SJCRH30 (cell line): Measurements from ENCODE around the gene SLC25A41. TPM values are rescaled to one million over a fixed set of nuclear protein-coding genes. Genes with fewer than 3 reads are reported as not detected.
A peak's percentile ranks its signal among the peaks of the same experiment; 100 is the strongest.

Source experiments
- DNase-seq, 2 experiments: peaks; one replicate each; pipeline ENCODE4 v3.0.0-alpha.2; 2015 to 2020
- H3K27ac ChIP-seq: fragments of 250-450 bp; sonication (Bioruptor Pico); 2 replicates; pipeline ENCODE4 v1.5.1; 2020; ENCODE audit warnings: mild to moderate bottlenecking, moderate library complexity
- H3K27me3 ChIP-seq: fragments of 250-450 bp; sonication (Bioruptor Pico); 2 replicates; pipeline ENCODE4 v1.5.1; 2020; ENCODE audit warnings: mild to moderate bottlenecking, moderate library complexity
- H3K36me3 ChIP-seq: fragments of 250-450 bp; sonication (Bioruptor Pico); 2 replicates; pipeline ENCODE4 v1.5.1; 2020; ENCODE audit warnings: mild to moderate bottlenecking, moderate library complexity
- H3K4me1 ChIP-seq: fragments of 250-450 bp; sonication (Bioruptor Pico); 2 replicates; pipeline ENCODE4 v1.5.1; 2020; ENCODE audit warnings: mild to moderate bottlenecking, moderate library complexity
- H3K4me3 ChIP-seq: fragments of 250-450 bp; sonication (Bioruptor Pico); 2 replicates; pipeline ENCODE4 v1.5.1; 2020; ENCODE audit warnings: mild to moderate bottlenecking, moderate library complexity
- H3K9me3 ChIP-seq: fragments of 250-450 bp; sonication (Bioruptor Pico); replicated peaks from 2 replicates; pipeline ENCODE4 v1.5.1; 2020; ENCODE audit warnings: mild to moderate bottlenecking, moderate library complexity
- total RNA-seq: library from RNA; depleted of rRNA; stranded (reverse); fragments of >200 nt; shearing (Covaris generic); gene quantifications from 2 replicates; pipeline ENCODE4 v1.2.3, GENCODE V29; 2014

Gene SLC25A41
- total RNA-seq, 1 experiment from 2014 or later, result 0.14 TPM

DNA sequence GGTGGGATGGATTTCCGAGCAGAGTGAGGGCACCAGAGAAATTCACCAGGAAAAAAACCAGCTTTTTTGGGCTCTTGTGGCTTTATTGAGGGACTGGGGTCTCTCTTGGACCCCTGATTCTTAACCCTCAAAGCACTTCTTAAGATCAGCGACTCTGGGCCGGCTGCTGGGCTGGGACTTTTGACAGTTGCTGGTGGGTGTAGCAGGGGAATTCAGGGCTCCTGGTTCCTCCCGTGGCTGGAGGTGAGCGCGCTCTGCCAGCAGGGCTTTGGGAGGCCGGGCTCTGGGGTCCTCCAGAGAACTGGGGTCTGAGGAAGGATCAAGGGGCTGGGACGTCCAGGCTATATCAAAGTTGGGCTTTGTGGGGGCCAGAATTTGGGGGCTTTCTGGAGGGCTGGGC, 33.8 kb upstream of the SLC25A41 start:
- Histone ChIP-seq H3K4me3 (no peak overlapping the region), H3K4me1 (no peaks in the 10 kb centered on the region), H3K27ac (no peak overlapping the region), H3K36me3 (no peaks in the 10 kb centered on the region), H3K27me3 (no peaks in the 10 kb centered on the region), H3K9me3 (no peaks in the 10 kb centered on the region)
- DNase-seq, result no peak

DNA sequence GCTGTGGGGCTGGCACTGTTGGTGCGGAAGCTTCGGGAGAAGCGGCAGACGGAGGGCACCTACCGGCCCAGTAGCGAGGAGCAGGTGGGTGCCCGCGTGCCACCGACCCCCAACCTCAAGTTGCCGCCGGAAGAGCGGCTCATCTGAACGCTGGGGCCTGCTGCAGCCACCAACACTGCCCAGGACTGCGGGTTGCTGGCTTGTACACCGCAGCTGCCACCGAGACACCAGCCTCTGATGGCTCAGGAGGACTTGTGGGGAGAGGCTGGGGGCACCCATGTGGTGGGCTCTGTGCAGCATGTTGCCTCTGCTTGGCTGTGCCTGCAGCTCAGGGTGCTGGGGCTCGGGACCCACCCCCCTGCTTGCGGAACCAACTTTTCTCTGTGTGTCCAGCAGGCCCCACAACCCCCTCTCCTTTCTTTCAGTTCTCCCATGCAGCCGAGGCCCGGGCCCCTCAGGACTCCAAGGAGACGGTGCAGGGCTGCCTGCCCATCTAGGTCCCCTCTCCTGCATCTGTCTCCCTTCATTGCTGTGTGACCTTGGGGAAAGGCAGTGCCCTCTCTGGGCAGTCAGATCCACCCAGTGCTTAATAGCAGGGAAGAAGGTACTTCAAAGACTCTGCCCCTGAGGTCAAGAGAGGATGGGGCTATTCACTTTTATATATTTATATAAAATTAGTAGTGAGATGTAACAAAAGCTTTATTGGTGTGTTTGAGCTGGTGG, 33.1 kb upstream of the SLC25A41 start:
- no peak overlapping the region for H3K27ac ChIP-seq
- no peaks in the 10 kb centered on the region for H3K27me3 ChIP-seq
- no peaks in the 10 kb centered on the region for H3K9me3 ChIP-seq
- no peak overlapping the region for H3K4me3 ChIP-seq
- DNase-seq, result no peak
- no peaks in the 10 kb centered on the region for H3K36me3 ChIP-seq
- no peaks in the 10 kb centered on the region for H3K4me1 ChIP-seq

DNA sequence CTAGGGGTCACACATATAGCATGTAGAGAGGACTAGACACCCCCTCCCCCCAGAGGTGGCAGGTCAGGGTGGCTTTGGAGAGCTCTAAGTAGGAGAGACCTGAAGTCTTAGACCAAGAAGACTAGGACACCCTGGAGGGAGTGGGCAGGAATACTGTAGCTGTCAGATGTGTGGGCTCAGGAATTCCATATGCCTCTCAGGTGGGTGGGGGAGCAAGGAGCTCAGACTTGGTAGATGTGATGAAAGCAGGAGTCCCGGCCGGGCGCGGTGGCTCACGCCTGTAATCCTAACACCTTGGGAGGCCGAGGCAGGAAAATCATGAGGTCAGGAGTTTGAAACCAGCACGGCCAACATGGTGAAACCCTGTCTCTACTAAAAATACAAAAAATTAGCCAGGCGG, 32.1 kb upstream of the SLC25A41 start:
- no peak overlapping the region for H3K4me3 ChIP-seq
- no peaks in the 10 kb centered on the region for H3K9me3 ChIP-seq
- H3K27me3 ChIP-seq, result no peaks in the 10 kb centered on the region
- no peak overlapping the region for H3K27ac ChIP-seq
- DNase-seq, result no peak
- H3K4me1 ChIP-seq, result no peaks in the 10 kb centered on the region
- no peaks in the 10 kb centered on the region for H3K36me3 ChIP-seq

DNA sequence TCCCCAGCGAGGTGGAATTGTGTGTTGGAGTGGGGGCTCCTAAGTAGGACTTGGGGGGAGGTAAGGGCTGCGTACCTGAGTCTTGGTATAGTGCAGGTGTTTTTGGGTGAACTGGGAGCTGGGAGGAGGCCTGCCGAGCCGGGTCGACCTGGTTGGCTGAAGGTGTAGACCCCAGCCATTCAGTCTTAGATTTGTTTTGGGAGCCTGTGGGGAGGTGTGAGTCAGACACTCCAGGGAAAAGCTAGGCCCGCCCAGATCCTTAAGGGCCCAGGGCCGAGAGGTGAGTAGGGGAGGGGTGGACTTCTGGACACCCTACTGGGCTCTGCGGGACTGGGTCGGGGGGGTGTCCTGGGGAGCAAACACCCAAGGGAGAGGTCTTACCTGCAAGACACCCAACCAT, 31.4 kb upstream of the SLC25A41 start:
- Histone ChIP-seq H3K4me3 (no peak overlapping the region), H3K9me3 (no peaks in the 10 kb centered on the region), H3K36me3 (no peaks in the 10 kb centered on the region), H3K27me3 (no peaks in the 10 kb centered on the region), H3K4me1 (no peaks in the 10 kb centered on the region), H3K27ac (no peak overlapping the region)
- no peak for DNase-seq

DNA sequence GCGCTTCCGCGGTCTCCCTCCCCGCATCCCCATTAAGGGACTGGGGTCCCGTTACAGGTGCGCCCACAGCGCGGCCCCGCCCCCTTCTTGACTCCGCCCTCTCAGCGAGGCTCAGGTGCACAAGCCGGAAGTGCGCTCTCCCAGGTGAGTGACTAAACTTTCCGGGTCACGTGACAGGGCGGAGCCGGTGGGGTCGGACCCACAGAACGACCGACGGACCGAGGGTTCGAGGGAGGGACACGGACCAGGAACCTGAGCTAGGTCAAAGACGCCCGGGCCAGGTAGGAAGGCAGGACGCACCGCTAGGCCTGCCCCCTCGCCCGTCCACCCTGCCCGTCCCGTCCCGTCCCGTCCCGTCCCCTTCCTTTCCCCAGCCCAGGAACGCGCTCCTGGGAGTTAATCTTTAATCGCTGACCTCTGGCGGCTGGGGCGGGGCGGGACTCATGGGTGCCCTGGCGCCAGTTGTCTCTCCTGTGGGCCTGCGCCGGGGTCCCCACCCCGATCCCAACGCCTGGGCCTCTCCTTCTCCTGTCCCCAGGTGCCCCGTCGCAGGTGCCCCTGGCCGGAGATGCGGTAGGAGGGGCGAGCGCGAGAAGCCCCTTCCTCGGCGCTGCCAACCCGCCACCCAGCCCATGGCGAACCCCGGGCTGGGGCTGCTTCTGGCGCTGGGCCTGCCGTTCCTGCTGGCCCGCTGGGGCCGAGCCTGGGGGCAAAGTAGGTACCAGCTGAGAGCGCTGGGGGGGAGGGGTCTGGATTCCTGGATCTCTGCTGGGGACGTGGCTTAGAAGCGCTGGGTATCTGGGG, 30.7 kb upstream of the SLC25A41 start, which contains the start of gene CRB3:
Gene CRB3, plus strand, starts transcription at position 202 of the 804 bp plus-strand sequence. Its CDS starts 431 bp downstream, at position 633.
- H3K4me1 ChIP-seq, result no peaks in the 10 kb centered on the region
- H3K27ac ChIP-seq, result no peak within 1 kb of the TSS
- no peak for DNase-seq
- H3K9me3 ChIP-seq, result no peaks in the 10 kb centered on the region
- no peak within 1 kb of the TSS for H3K4me3 ChIP-seq
- H3K36me3 ChIP-seq, result no peaks in the 10 kb centered on the region
- no peaks in the 10 kb centered on the region for H3K27me3 ChIP-seq

DNA sequence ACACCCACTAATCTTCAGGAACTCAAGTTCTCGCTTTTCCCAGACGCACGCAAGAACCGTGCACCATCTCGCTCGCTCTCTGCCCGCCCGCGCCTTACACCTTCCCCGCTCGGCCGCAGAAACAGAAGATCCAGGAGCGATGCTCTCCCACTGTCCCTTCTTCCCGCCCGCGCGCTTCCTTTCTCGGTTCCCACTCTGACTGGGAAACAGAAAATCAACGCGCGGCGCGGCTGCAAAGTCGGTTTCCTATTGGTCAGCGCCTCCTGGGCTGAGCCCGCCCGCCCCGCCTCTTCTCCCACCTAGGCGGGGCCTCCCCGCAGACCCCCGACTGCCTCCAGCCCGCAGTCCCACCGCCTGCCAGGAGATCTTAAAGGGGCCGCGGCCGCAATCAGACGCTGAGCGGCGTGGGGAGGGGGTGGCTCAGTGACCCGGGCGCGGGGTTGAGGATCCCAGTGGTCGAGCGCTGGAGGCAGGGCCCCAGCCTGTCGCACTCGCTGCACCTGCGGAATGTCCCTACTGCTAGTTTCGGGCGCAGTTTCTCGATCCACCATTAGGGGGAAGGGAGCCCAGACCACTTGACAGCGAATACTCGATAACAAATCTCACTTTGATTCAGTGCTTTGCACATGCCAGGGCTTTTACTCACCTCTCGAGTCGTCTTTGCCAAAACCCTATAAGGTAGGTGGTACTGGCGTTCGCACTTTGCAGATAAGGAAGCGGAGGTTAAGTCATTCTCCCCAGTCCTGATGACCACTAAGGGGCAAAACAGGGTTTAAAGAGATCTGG, 26.7 kb upstream of the SLC25A41 start:
- Histone ChIP-seq H3K4me3 (peak overlapping the region; percentile 56), H3K27ac (no peak overlapping the region)
- peak; percentile 97 to 98 for DNase-seq

DNA sequence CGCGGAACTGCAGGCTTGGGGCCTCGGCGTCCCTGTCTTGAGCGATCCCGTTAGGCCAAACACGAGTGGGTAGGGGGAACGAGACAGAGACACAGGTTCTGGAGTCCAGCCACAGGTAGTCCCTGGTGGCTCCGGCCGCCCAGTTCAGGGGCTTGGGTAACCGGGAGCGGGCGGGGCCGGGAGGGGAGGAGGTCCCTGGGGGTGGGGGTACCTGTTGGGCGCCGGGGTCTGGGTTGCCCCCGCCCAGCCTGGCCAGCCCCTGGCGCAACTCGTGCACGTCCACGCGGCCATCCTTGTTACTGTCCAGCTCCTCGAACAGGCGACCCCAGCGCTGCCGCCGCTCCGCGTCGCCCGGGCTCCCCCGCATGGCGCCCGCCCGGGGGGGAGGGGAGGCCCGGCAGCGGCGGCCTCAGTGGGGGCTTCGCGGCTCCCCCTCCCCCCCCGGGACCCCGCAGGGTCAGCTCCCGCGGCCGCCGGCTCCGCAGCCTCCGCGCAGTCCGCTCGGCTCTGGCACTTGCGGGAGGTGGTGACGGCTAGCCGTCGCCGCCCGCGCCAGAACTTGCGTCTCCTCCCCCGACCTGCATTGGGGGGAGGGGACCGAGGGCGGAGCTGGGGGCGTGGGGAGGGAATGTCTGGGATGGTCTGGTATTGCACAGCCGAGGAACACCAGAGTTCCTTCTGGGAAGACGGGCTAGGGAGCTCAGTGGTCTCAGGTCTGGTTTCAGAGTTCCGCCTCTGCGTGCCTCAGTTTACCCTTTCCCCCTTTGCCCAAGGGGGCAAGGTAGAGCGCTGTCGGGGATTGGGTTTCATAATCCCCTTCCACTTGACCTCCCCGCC, 25.9 kb upstream of the SLC25A41 start, which contains the start of gene SLC25A23:
Gene SLC25A23, minus strand, starts transcription at position 531 of the 837 bp plus-strand sequence. Its CDS starts 164 bp downstream, at position 367.
- no peaks in the 10 kb centered on the region for H3K4me1 ChIP-seq
- H3K4me3 ChIP-seq, result peak within 1 kb of the TSS; percentile 56
- H3K27ac ChIP-seq, result no peak within 1 kb of the TSS
- DNase-seq, result peak; percentile 66 to 70
- no peaks in the 10 kb centered on the region for H3K9me3 ChIP-seq
- no peaks in the 10 kb centered on the region for H3K36me3 ChIP-seq
- H3K27me3 ChIP-seq, result no peaks in the 10 kb centered on the region

More for the DNA sequence above, 26.7 kb upstream of the SLC25A41 start:
- H3K4me1 ChIP-seq, result no peaks in the 10 kb centered on the region
- no peaks in the 10 kb centered on the region for H3K9me3 ChIP-seq
- H3K27me3 ChIP-seq, result no peaks in the 10 kb centered on the region
- no peaks in the 10 kb centered on the region for H3K36me3 ChIP-seq

DNA sequence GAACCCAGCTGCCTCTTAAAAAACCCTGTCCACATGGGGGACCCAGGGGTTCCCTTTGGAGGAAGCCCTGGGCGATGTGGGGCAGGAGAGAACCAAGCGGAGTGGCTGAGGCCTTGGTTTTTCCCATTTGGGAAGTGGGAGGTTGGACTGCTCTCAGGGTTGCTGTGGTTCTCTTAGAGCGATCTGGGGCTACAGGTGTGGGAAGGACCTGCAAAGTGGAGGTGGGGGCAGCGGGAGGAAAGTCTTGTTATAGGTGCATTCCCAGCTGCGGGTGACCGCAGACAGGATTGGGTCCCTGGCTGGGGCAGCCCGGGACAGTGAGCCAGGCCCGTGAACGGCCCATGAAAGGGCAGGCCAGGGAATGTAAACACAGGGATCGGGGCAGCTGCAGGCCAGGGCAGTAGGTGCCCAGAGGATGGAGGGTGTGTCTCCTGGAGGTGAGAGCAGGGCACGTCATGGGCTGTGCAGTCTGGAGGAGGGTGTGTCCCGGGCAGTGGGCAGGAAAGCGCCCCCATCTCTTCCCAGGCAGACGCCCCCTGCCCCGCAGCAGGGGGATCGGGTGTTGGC, 25.2 kb upstream of the SLC25A41 start:
- H3K4me1 ChIP-seq, result no peaks in the 10 kb centered on the region
- H3K9me3 ChIP-seq, result no peaks in the 10 kb centered on the region
- peak overlapping the region; percentile 56 for H3K4me3 ChIP-seq
- no peaks in the 10 kb centered on the region for H3K36me3 ChIP-seq
- H3K27ac ChIP-seq, result no peak overlapping the region
- DNase-seq, result no peak
- no peaks in the 10 kb centered on the region for H3K27me3 ChIP-seq

DNA sequence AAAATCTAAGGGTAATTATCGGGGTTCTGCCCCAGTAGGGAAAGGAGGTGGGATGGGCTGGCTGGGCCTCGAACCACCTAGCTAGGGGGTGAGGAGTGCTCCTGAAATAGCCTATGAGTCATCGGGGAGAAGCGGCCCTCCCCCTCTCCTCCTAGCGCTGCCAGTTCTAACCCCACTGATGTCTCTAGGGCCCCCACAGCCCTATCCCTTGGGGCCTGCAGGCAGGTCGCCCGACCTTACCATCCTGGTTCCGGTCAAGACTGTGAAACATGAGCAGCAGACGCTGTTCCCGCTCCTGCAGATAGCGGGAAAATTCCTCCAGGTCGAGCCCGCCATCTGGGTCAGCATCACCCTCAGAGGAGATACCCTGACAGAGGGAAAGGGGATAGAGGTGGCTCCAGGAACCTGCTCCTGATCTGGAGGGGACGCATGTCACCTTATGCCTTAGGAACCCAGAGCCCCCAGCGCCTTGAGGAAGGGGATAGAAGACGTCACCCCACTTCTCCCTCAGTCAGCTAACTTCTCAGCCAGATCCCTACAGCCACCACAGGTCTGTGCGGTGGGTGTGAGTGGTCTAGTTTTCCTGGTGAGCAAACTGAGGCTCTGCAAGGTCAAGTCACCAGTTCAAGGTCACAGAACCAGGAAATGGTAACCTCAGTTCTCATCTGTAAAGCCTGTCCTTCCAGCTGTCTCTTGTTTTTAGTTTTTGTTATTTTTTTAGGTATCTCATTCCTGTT, 24.6 kb upstream of the SLC25A41 start:
- no peak for DNase-seq
- H3K27me3 ChIP-seq, result no peaks in the 10 kb centered on the region
- no peak overlapping the region for H3K27ac ChIP-seq
- H3K4me3 ChIP-seq, result no peak overlapping the region
- H3K4me1 ChIP-seq, result no peaks in the 10 kb centered on the region
- no peaks in the 10 kb centered on the region for H3K9me3 ChIP-seq
- no peaks in the 10 kb centered on the region for H3K36me3 ChIP-seq

DNA sequence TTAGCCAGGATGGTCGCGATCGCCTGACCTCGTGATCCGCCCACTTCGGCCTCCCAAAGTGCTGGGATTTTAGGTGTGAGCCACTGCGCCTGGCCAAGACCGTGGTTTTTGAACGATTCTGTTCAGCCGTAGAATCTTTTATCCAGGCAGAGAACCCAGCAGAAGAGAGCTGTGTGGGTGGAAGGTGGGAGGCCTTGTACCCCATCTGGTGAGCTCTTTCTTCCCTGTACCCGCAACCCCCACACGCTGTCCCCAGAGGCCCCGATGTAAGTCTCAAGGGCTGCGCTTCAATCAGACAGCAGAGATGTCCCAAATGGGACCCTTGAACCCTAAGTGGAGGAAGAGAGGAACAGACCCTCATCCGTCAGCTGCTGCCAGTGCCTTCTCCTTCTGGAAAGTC, 22.4 kb upstream of the SLC25A41 start:
- H3K4me1 ChIP-seq, result no peaks in the 10 kb centered on the region
- no peak overlapping the region for H3K4me3 ChIP-seq
- no peaks in the 10 kb centered on the region for H3K27me3 ChIP-seq
- H3K36me3 ChIP-seq, result no peaks in the 10 kb centered on the region
- no peak overlapping the region for H3K27ac ChIP-seq
- H3K9me3 ChIP-seq, result no peaks in the 10 kb centered on the region
- no peak for DNase-seq

DNA sequence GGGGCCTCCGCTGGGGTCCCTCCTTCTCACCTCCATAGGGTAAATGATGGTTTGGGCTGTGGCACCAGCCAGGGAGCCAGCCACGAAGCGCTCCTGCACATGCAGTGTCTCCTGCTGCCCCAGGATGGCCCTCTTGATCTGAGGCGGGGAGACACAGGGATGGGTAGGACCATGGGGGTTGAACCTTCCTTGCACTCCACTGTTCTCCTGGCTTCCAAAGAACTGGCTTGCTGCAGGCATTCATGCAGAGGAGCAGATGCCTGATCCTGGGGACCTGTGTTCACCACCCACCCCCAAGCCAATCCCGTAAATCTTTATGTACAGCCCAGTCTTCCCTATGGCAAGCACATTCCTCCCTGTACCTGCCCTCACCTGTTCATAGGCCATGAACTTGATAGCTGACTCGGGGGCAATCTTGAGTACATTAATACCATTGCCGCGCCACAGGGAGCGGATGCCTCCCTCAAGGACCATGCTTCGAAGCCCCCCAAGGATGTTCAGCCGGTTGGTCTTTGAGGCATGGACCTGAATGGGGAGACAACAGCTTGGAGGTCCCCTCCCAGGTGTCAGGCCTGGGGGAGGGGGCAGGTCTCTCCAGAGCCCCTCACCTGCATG, 20.5 kb upstream of the SLC25A41 start:
- Histone ChIP-seq H3K4me1 (no peaks in the 10 kb centered on the region), H3K9me3 (no peaks in the 10 kb centered on the region), H3K27ac (no peak overlapping the region), H3K36me3 (no peaks in the 10 kb centered on the region), H3K27me3 (no peaks in the 10 kb centered on the region), H3K4me3 (no peak overlapping the region)
- DNase-seq, result no peak

DNA sequence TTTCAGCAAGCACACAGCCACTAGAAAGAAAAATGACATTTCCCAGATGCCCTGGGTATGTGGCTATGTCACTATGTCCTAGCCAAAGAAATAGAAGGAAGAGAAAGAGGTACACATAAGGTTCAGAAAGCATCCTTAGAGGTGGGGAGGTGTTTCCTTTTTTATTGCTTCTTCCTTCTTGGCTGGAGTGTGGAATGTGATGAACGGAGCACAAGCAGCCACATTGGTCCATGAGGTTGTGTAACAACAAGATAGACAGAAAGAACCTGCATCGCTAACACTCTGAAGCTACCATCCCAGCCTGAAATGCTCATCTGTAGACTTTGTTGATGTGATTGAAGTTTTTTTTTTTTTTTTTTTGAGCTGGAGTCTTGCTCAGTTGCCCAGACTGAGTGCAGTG, 19.3 kb upstream of the SLC25A41 start:
- H3K27ac ChIP-seq, result no peak overlapping the region
- H3K36me3 ChIP-seq, result no peaks in the 10 kb centered on the region
- H3K4me3 ChIP-seq, result no peak overlapping the region
- DNase-seq, result no peak
- no peaks in the 10 kb centered on the region for H3K4me1 ChIP-seq
- no peaks in the 10 kb centered on the region for H3K27me3 ChIP-seq
- H3K9me3 ChIP-seq, result no peaks in the 10 kb centered on the region

DNA sequence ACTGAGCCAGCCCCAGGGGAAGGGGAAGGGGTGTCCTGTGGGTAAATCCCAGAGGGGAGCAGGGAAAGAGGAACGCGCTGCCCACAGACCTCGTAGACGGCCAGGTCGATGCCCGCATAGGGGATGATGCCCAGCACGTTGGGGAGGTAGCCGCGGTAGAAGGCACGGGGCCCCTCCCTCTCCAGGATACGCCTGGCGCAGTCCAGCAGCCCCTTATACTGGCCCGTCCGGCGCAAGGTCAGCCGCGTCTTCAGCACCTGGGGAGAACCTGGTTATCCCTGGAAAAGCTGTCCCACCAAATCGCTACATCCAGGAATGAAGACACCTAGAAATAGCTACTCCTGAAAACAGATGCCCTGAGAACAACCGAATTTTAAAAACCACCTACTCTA, 18.7 kb upstream of the SLC25A41 start:
- no peak for DNase-seq
- no peaks in the 10 kb centered on the region for H3K36me3 ChIP-seq
- no peaks in the 10 kb centered on the region for H3K9me3 ChIP-seq
- no peaks in the 10 kb centered on the region for H3K27me3 ChIP-seq
- H3K4me3 ChIP-seq, result no peak overlapping the region
- no peak overlapping the region for H3K27ac ChIP-seq
- no peaks in the 10 kb centered on the region for H3K4me1 ChIP-seq
